ENCODE results near the gene NEGR1. TPM values are rescaled to one million over a fixed set of nuclear protein-coding genes. Genes with fewer than 3 reads are reported as not detected.

Gene NEGR1
- total and polyA plus RNA-seq, 9 of the 15 experiments (the other 6 are each of a cell fraction or from before 2014, with no cell fraction given), result not detected

- POLR2A ChIA-PET, result no interaction called here
- intact Hi-C loops (cut with micrococcal nuclease) (no loop called here), in situ Hi-C loops (cut with MboI) (no loop called here)
- Histone ChIP-seq H3K4me1 (replicated peaks in 1 of 2; ENCODE audit: control insufficient read depth in 2 of 2, insufficient read depth in 2 of 2, low read length in 2 of 2) (no peaks in the 10 kb centered on the region), H3K4me3 (no peak overlapping the region), H3K9me3 (replicated peaks; ENCODE audit: control insufficient read depth, insufficient read depth, low read depth, low read length) (no peaks in the 10 kb centered on the region), H3K36me3 (ENCODE audit: control insufficient read depth, insufficient read depth, low read length) (no peaks in the 10 kb centered on the region), H3K9ac (ENCODE audit: insufficient read depth in 1 of 2, low read depth in 2 of 2, low read length in 2 of 2) (no peak overlapping the region), H3K27ac (ENCODE audit: extremely low read depth, low read depth, low read length) (no peak overlapping the region), H3K4me2 (ENCODE audit: insufficient read depth, low read length) (no peak overlapping the region), H3K9me1 (ENCODE audit: control insufficient read depth, insufficient read depth, low read length) (no peaks in the 10 kb centered on the region), H4K20me1 (replicated peaks; ENCODE audit: control insufficient read depth, insufficient read depth, low read length) (no peaks in the 10 kb centered on the region), H3K79me2 (ENCODE audit: control insufficient read depth, insufficient read depth, low read length) (no peaks in the 10 kb centered on the region), H3K27me3 (ENCODE audit: control insufficient read depth in 2 of 2, insufficient read depth in 2 of 2, low read length in 2 of 2) (no peaks in the 10 kb centered on the region), H2AFZ (ENCODE audit: low read depth, low read length) (no peak overlapping the region)
- no peak for ATAC-seq
- DNase-seq (ENCODE audit: extremely low read depth in 1 of 4, low spot score in 3 of 4), result no peak
- no TSS peak for BruUV-seq (replicated peaks)
- WGBS (ENCODE audit: insufficient coverage, low coverage, missing lambda C conversion rate), result 0% methylated on average over 2 of the region's 2 CpGs
- CTCF ChIA-PET (ENCODE audit: low intra/inter-chr PET ratio), result no interaction called here
- FAIRE-seq, result no peak
- TF ChIP-seq, protein P1, sequence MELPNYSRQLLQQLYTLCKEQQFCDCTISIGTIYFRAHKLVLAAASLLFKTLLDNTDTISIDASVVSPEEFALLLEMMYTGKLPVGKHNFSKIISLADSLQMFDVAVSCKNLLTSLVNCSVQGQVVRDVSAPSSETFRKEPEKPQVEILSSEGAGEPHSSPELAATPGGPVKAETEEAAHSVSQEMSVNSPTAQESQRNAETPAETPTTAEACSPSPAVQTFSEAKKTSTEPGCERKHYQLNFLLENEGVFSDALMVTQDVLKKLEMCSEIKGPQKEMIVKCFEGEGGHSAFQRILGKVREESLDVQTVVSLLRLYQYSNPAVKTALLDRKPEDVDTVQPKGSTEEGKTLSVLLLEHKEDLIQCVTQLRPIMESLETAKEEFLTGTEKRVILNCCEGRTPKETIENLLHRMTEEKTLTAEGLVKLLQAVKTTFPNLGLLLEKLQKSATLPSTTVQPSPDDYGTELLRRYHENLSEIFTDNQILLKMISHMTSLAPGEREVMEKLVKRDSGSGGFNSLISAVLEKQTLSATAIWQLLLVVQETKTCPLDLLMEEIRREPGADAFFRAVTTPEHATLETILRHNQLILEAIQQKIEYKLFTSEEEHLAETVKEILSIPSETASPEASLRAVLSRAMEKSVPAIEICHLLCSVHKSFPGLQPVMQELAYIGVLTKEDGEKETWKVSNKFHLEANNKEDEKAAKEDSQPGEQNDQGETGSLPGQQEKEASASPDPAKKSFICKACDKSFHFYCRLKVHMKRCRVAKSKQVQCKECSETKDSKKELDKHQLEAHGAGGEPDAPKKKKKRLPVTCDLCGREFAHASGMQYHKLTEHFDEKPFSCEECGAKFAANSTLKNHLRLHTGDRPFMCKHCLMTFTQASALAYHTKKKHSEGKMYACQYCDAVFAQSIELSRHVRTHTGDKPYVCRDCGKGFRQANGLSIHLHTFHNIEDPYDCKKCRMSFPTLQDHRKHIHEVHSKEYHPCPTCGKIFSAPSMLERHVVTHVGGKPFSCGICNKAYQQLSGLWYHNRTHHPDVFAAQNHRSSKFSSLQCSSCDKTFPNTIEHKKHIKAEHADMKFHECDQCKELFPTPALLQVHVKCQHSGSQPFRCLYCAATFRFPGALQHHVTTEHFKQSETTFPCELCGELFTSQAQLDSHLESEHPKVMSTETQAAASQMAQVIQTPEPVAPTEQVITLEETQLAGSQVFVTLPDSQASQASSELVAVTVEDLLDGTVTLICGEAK (IDR thresholded peaks at IDR 0.05), result no peak
- TF ChIP-seq, protein P1 (CRISPR knock-in tag; IDR thresholded peaks at IDR 0.05), result no peak
- TF ChIP-seq FOXA1 (IDR thresholded peaks at IDR 0.05; ENCODE audit: borderline replicate concordance) (no peak), TEAD2 (tag; IDR thresholded peaks at IDR 0.05) (no peak), SRSF3 (IDR thresholded peaks at IDR 0.05; ENCODE audit: insufficient read depth, low read length) (no peak), LCOR (CRISPR knock-in tag; IDR thresholded peaks at IDR 0.05) (no peak)
- TF ChIP-seq, protein P2, sequence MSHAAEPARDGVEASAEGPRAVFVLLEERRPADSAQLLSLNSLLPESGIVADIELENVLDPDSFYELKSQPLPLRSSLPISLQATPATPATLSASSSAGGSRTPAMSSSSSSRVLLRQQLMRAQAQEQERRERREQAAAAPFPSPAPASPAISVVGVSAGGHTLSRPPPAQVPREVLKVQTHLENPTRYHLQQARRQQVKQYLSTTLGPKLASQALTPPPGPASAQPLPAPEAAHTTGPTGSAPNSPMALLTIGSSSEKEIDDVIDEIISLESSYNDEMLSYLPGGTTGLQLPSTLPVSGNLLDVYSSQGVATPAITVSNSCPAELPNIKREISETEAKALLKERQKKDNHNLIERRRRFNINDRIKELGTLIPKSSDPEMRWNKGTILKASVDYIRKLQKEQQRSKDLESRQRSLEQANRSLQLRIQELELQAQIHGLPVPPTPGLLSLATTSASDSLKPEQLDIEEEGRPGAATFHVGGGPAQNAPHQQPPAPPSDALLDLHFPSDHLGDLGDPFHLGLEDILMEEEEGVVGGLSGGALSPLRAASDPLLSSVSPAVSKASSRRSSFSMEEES (CRISPR knock-in tag; IDR thresholded peaks at IDR 0.05), result no peak
- TF ChIP-seq, protein P3, sequence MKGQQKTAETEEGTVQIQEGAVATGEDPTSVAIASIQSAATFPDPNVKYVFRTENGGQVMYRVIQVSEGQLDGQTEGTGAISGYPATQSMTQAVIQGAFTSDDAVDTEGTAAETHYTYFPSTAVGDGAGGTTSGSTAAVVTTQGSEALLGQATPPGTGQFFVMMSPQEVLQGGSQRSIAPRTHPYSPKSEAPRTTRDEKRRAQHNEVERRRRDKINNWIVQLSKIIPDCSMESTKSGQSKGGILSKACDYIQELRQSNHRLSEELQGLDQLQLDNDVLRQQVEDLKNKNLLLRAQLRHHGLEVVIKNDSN (CRISPR knock-in tag; IDR thresholded peaks at IDR 0.05), result no peak
These were observed 362.4 kb downstream of the NEGR1 start for GRCh38 chr1:71919811-71920509.
